Measurements from ENCODE around the gene FARP1.

GRCh38 chr13:98451676-98452470, 309.0 kb downstream of the FARP1 start:
- TF ChIP-seq ZNF302 (tag by site-specific recombination; IDR thresholded peaks at IDR 0.05; ENCODE audit: low read depth): no peak
- TF ChIP-seq ZBTB8A (tag by site-specific recombination; IDR thresholded peaks at IDR 0.05): no peak
- TF ChIP-seq CTCF (tag by site-specific recombination; IDR thresholded peaks at IDR 0.05): no peak
- no peak for TF ChIP-seq OSR2 (tag by site-specific recombination; IDR thresholded peaks at IDR 0.05)
